Loucy (cell line): ENCODE data around the gene HSD17B8.
"Not testable (repeated sequence)": the region's sequence is repeated elsewhere in the genome, so short reads cannot be mapped to it uniquely, and the experiment has no call there.

ENCODE experiments used
- H2AFZ ChIP-seq: fragments of 200-600 bp; sonication (generic); 2 replicates; pipeline ENCODE4 v1.6.0; 2016; ENCODE audit warnings: antibody characterized with exemption, mild to moderate bottlenecking, low read length, moderate library complexity
- H3F3A ChIP-seq: fragments of 200-600 bp; 2 replicates; pipeline ENCODE4 v1.6.0; 2016; ENCODE audit warnings: antibody characterized with exemption, low read depth, mild to moderate bottlenecking
- H3K27me3 ChIP-seq: fragments of 200-600 bp; sonication (generic); 2 replicates; pipeline ENCODE4 v1.6.1; 2014; ENCODE audit warnings: low read length, mild to moderate bottlenecking; ENCODE audit not compliant: insufficient read depth, poor library complexity, severe bottlenecking
- H3K36me3 ChIP-seq: fragments of 200-600 bp; sonication (generic); 2 replicates; pipeline ENCODE4 v1.6.1; 2016; ENCODE audit warnings: low read length; ENCODE audit not compliant: insufficient read depth
- H3K4me1 ChIP-seq: fragments of 200-600 bp; sonication (generic); 2 replicates; pipeline ENCODE4 v1.5.1; 2014; ENCODE audit warnings: low read length, mild to moderate bottlenecking; ENCODE audit not compliant: insufficient read depth, poor library complexity, severe bottlenecking
- H3K4me2 ChIP-seq: fragments of 200-600 bp; sonication (generic); 2 replicates; pipeline ENCODE4 v1.6.0; 2014; ENCODE audit warnings: antibody characterized with exemption, low read length, low read depth, mild to moderate bottlenecking; ENCODE audit not compliant: poor library complexity, severe bottlenecking
- H3K4me3 ChIP-seq: fragments of 200-600 bp; sonication (generic); 2 replicates; pipeline ENCODE4 v1.5.1; 2014; ENCODE audit warnings: low read length, mild to moderate bottlenecking, mixed read lengths; ENCODE audit not compliant: poor library complexity, severe bottlenecking
- H3K79me2 ChIP-seq: fragments of 200-600 bp; sonication (generic); 2 replicates; pipeline ENCODE4 v1.6.1; 2014; ENCODE audit warnings: low read length; ENCODE audit not compliant: insufficient read depth
- H3K9ac ChIP-seq: fragments of 200-600 bp; sonication (generic); 2 replicates; pipeline ENCODE4 v1.6.0; 2014; ENCODE audit warnings: mild to moderate bottlenecking, low read depth, low read length, moderate library complexity; ENCODE audit not compliant: poor library complexity, severe bottlenecking
- H3K9me2 ChIP-seq: fragments of 200-600 bp; sonication (generic); replicated peaks from 2 replicates; pipeline ENCODE4 v1.6.1; 2016; ENCODE audit warnings: low read depth, low read length, mixed read lengths
- H3K9me3 ChIP-seq: fragments of 200-600 bp; sonication (generic); 2 replicates; pipeline ENCODE4 v1.6.1; 2014; ENCODE audit warnings: mild to moderate bottlenecking, antibody characterized with exemption, low read length, low read depth; ENCODE audit not compliant: insufficient read depth
- H4K20me1 ChIP-seq: fragments of 200-600 bp; sonication (generic); 2 replicates; pipeline ENCODE4 v1.6.0; 2014; ENCODE audit warnings: antibody characterized with exemption, low read length, mild to moderate bottlenecking; ENCODE audit not compliant: insufficient read depth, poor library complexity, severe bottlenecking
- CTCF ChIP-seq: fragments of 200-600 bp; sonication (generic); conservative IDR thresholded peaks from 2 replicates; pipeline ENCODE4 v1.5.1; 2014; ENCODE audit warnings: mild to moderate bottlenecking, antibody characterized with exemption, low read length
- EZH2phosphoT487 ChIP-seq: fragments of 200-600 bp; IDR thresholded peaks from 2 replicates; pipeline ENCODE4 v1.6.1; 2018; ENCODE audit warnings: antibody characterized with exemption, mild to moderate bottlenecking, moderate library complexity, borderline replicate concordance

The HSD17B8 gene

GRCh38 chr6:33216117-33216649 is 11.7 kb downstream of the HSD17B8 start:
- no peaks in the 10 kb centered on the region for H3K9me2 ChIP-seq
- no peaks in the 10 kb centered on the region for H3K79me2 ChIP-seq
- H3K4me3 ChIP-seq, result no peak overlapping the region
- no peak for TF ChIP-seq CTCF
- TF ChIP-seq EZH2phosphoT487, result no peak
- H3F3A ChIP-seq, result no peaks in the 10 kb centered on the region
- no peaks in the 10 kb centered on the region for H4K20me1 ChIP-seq
- H3K9me3 ChIP-seq, result no peaks in the 10 kb centered on the region
- no peaks in the 10 kb centered on the region for H3K36me3 ChIP-seq
- no peaks in the 10 kb centered on the region for H3K4me1 ChIP-seq
- no peaks in the 10 kb centered on the region for H3K27me3 ChIP-seq
- H2AFZ ChIP-seq, result no peak overlapping the region
- no peak overlapping the region for H3K4me2 ChIP-seq
- H3K9ac ChIP-seq, result no peak overlapping the region

- Histone ChIP-seq H3K36me3 (no peaks in the 10 kb centered on the region), H4K20me1 (no peaks in the 10 kb centered on the region), H2AFZ (no peak overlapping the region), H3K4me2 (no peak overlapping the region), H3F3A (no peaks in the 10 kb centered on the region), H3K9me2 (no peaks in the 10 kb centered on the region), H3K9ac (no peak overlapping the region), H3K27me3 (no peaks in the 10 kb centered on the region), H3K79me2 (no peaks in the 10 kb centered on the region), H3K4me3 (no peak overlapping the region), H3K9me3 (no peaks in the 10 kb centered on the region), H3K4me1 (no peaks in the 10 kb centered on the region)
- TF ChIP-seq EZH2phosphoT487, result no peak
- no peak for TF ChIP-seq CTCF
These were observed 12.8 kb downstream of the HSD17B8 start for GRCh38 chr6:33217246-33217645.

- no peaks in the 10 kb centered on the region for H3K9me2 ChIP-seq
- no peaks in the 10 kb centered on the region for H3F3A ChIP-seq
- no peaks in the 10 kb centered on the region for H3K27me3 ChIP-seq
- no peak for TF ChIP-seq CTCF
- no peak for TF ChIP-seq EZH2phosphoT487
- H4K20me1 ChIP-seq, result no peaks in the 10 kb centered on the region
- no peaks in the 10 kb centered on the region for H3K79me2 ChIP-seq
- H3K36me3 ChIP-seq, result no peaks in the 10 kb centered on the region
- no peak overlapping the region for H3K4me2 ChIP-seq
- H3K9ac ChIP-seq, result no peak overlapping the region
- no peaks in the 10 kb centered on the region for H3K4me1 ChIP-seq
- H2AFZ ChIP-seq, result no peak overlapping the region
- H3K4me3 ChIP-seq, result no peak overlapping the region
- H3K9me3 ChIP-seq, result no peaks in the 10 kb centered on the region
These were observed 13.2 kb downstream of the HSD17B8 start for GRCh38 chr6:33217681-33218080.

- not testable (repeated sequence) for H3K36me3 ChIP-seq, H3K9me2 ChIP-seq, H3F3A ChIP-seq, H3K9ac ChIP-seq, H3K4me3 ChIP-seq, H3K79me2 ChIP-seq, H2AFZ ChIP-seq, H3K4me2 ChIP-seq, H3K27me3 ChIP-seq, H3K9me3 ChIP-seq, H4K20me1 ChIP-seq, H3K4me1 ChIP-seq
These were observed 22.2 kb downstream of the HSD17B8 start for GRCh38 chr6:33226503-33227120.
